ENCODE measurements around the gene ZNF688. TPM values are rescaled to one million over a fixed set of nuclear protein-coding genes. Genes with fewer than 3 reads are reported as not detected.

Gene ZNF688
- total and polyA plus RNA-seq, 9 of the 15 experiments (the other 6 are each of a cell fraction or from before 2014, with no cell fraction given) = 0.48 to 12.9 (median 4.5) TPM

GRCh38 chr16:30557957-30558788 is 13.3 kb downstream of the ZNF688 start, which contains the start of gene ZNF764 (continued):
- TF ChIP-seq, protein P1, sequence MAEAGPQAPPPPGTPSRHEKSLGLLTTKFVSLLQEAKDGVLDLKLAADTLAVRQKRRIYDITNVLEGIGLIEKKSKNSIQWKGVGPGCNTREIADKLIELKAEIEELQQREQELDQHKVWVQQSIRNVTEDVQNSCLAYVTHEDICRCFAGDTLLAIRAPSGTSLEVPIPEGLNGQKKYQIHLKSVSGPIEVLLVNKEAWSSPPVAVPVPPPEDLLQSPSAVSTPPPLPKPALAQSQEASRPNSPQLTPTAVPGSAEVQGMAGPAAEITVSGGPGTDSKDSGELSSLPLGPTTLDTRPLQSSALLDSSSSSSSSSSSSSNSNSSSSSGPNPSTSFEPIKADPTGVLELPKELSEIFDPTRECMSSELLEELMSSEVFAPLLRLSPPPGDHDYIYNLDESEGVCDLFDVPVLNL (CRISPR knock-in tag; IDR thresholded peaks at IDR 0.05; ENCODE audit: low read depth) = 0 out of 2 replicates have a peak, but pooled peaks have one; percentile 26
- TF ChIP-seq PURB (CRISPR knock-in tag; IDR thresholded peaks at IDR 0.05; ENCODE audit: low read depth) = no peak
- no peak for TF ChIP-seq MAFG (tag; conservative IDR thresholded peaks at IDR 0.05)
- TF ChIP-seq ZNF212 (CRISPR knock-in tag; IDR thresholded peaks at IDR 0.05) = no peak
- TF ChIP-seq ZC3H4 (CRISPR knock-in tag; IDR thresholded peaks at IDR 0.05; ENCODE audit: borderline replicate concordance) = peak; percentile 54; the same call in 1 of the 2 replicates
- TF ChIP-seq ZNF764 (CRISPR knock-in tag; IDR thresholded peaks at IDR 0.05; ENCODE audit: low read depth) = no peak
- TF ChIP-seq, protein P2, sequence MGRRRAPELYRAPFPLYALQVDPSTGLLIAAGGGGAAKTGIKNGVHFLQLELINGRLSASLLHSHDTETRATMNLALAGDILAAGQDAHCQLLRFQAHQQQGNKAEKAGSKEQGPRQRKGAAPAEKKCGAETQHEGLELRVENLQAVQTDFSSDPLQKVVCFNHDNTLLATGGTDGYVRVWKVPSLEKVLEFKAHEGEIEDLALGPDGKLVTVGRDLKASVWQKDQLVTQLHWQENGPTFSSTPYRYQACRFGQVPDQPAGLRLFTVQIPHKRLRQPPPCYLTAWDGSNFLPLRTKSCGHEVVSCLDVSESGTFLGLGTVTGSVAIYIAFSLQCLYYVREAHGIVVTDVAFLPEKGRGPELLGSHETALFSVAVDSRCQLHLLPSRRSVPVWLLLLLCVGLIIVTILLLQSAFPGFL (CRISPR knock-in tag; IDR thresholded peaks at IDR 0.05) = no peak
- TF ChIP-seq ASH1L (IDR thresholded peaks at IDR 0.05; ENCODE audit: borderline replicate concordance, low read depth, partially characterized antibody) = no peak
- TF ChIP-seq ZSCAN32 (CRISPR knock-in tag; IDR thresholded peaks at IDR 0.05) = no peak
- TF ChIP-seq SMARCA5 (IDR thresholded peaks at IDR 0.05) = no peak
- 0 out of 2 replicates have a peak, but pooled peaks have one; percentile 66 for TF ChIP-seq NBN (IDR thresholded peaks at IDR 0.05; ENCODE audit: low read depth)
- no peak for TF ChIP-seq E2F3 (CRISPR knock-in tag; IDR thresholded peaks at IDR 0.05)
- TF ChIP-seq STAT5A (IDR thresholded peaks at IDR 0.05; ENCODE audit: borderline replicate concordance, low read length) = no peak
- TF ChIP-seq RBM22 (IDR thresholded peaks at IDR 0.05; ENCODE audit: low read depth, low read length, poor library complexity, severe bottlenecking) = peak; percentile 40
- peak; percentile 9 to 79; a peak in 3 of 4 replicates for TF ChIP-seq MAZ (CRISPR knock-in tag; conservative IDR thresholded peaks at IDR 0.05 in 1 of 2, IDR thresholded peaks at IDR 0.05 in 1 of 2)
- no peak for TF ChIP-seq TCF7L2 (IDR thresholded peaks at IDR 0.05; ENCODE audit: low read depth, low read length)
- TF ChIP-seq, protein P3, sequence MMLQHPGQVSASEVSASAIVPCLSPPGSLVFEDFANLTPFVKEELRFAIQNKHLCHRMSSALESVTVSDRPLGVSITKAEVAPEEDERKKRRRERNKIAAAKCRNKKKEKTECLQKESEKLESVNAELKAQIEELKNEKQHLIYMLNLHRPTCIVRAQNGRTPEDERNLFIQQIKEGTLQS (IDR thresholded peaks at IDR 0.05) = peak; percentile 75
- TF ChIP-seq, protein P3 (CRISPR knock-in tag; conservative IDR thresholded peaks at IDR 0.05) = peak; percentile 89
- TF ChIP-seq RBBP5 (IDR thresholded peaks at IDR 0.05; ENCODE audit: borderline replicate concordance, insufficient read depth, low read length, poor library complexity, severe bottlenecking) = peak; percentile 74
- no peak for TF ChIP-seq ZNF644 (tag; IDR thresholded peaks at IDR 0.05; ENCODE audit: low read depth)
- TF ChIP-seq ZNF511 (CRISPR knock-in tag; IDR thresholded peaks at IDR 0.05) = no peak
- TF ChIP-seq NFIX (CRISPR knock-in tag; IDR thresholded peaks at IDR 0.05; ENCODE audit: low read depth) = no peak
- no peak for TF ChIP-seq SMAD2 (IDR thresholded peaks at IDR 0.05; ENCODE audit: low read depth, low read length)
- no peak for TF ChIP-seq ZNF778 (CRISPR knock-in tag; IDR thresholded peaks at IDR 0.05)
- TF ChIP-seq ZBED1 (IDR thresholded peaks at IDR 0.05) = no peak
- TF ChIP-seq ZFP1 (CRISPR knock-in tag; IDR thresholded peaks at IDR 0.05) = no peak
